NT2/D1 (cell line): ENCODE data around the gene CEMIP2.

ENCODE experiments used
- SUZ12 ChIP-seq: IDR thresholded peaks from 2 replicates; pipeline ENCODE4 v1.6.1; 2011; ENCODE audit not compliant: insufficient read length, insufficient read depth; ENCODE audit errors: extremely low read depth
- YY1 ChIP-seq: IDR thresholded peaks from 2 replicates; pipeline ENCODE4 v1.6.1; 2011; ENCODE audit not compliant: insufficient read length, insufficient read depth
- ZNF274 ChIP-seq: IDR thresholded peaks from 2 replicates; pipeline ENCODE4 v1.6.1; 2011; ENCODE audit warnings: mild to moderate bottlenecking, low read depth, low read length

GRCh38 chr9:71755869-71756268 is 12.4 kb downstream of the CEMIP2 start:
- TF ChIP-seq YY1, result no peak
- no peak for TF ChIP-seq SUZ12
- TF ChIP-seq ZNF274, result no peak
